GM19035 (cell line): Measurements from ENCODE around the gene WDR41.

Experiments used
- ATAC-seq: cut with Tn5 transposase; IDR thresholded peaks from one replicate; pipeline ENCODE4 v1.9.1; 2021; ENCODE audit not compliant: unreplicated experiment

The WDR41 gene

DNA sequence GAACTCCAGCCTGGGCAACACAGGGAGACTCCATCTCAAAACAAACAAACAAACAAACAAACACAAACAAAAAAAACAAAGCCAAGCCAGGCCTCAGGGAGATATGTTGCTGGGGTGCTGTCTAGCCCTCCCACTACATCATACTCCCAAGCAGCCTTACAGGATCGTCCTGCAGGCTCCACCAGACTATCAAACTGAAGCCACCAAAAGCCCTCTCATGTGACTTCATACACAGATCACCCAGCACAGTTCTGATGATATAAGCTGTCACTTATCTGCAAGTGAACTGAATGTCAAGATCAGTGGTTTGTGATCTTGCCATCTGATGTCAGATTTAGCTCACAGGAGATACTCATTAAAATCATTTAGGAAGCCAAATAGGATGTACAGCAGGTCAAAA, 43.3 kb downstream of the WDR41 start:
- ATAC-seq: no peak

DNA sequence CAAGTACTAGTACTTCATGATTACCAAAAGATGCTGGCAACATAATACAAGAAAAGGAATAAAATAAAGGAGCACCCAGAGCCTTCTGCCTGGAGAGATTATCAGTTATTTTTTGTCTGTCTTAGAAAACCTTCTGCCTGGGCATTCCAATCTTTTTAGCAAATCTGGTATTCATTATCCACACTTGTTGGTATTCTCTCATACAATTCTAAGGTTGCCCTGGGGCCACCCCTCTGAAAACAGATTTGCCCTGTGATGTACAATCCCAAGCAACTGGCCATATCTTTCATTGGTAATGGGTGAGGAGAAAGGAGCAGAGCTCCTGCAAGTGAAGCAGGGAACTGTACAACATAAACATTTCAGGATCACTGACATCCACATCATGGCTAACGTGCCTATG, 47.8 kb downstream of the WDR41 start:
- no peak for ATAC-seq

DNA sequence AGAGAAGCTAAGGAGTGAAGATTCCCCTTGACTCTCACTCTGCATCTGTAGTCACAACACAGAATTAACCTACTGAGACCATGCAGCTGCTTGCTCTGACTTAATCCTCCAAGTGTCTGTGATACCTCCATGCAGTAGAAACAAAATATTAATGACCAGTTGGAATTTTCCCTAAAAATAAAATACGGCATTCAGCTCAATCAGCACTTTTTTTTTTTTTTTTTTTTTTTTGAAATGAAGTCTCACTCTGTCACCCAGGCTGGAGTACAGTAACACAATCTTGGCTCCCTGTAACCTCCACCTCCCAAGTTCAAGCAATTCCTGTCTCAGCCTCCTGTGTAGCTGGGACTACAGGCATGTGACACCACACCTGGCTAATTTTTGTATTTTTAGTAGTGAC, 48.4 kb downstream of the WDR41 start:
- ATAC-seq: no peak

DNA sequence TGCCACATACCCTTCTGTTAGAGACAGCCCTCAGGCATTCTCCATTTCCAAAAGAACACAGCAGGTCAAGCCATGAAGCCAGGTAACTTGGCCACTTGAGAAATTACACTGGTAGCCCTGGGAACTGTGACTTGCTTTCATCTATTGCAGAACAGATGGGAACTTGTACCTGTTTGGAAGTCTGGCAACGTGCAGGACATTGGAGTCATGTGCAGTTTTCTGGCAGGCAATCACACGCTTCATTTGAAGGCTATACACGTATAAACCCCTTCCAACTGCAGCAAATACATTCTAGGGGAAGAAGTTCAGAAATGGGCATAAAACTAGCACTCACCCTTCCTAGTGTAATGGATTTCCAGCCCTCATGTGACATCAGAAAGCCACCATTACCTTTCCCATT, 54.0 kb downstream of the WDR41 start:
- ATAC-seq: no peak

DNA sequence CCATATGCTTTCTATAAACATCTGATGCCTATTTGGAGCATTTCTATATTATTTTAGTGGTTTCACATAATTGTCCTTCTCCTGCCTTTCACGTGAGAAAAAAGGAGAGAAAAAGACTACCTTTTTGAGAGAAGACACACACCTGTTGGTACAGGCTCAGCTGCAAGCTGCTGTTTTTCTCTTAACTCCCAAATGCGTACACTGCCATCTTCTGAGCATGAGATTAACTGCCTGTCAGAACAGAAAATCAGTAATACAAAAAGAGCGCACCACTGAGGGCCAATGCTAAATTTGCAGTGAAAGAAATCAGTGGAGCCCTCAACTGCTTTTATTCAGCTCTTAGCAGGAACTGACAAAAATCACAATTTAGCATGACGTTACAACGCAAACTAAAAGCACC, 54.9 kb downstream of the WDR41 start:
- no peak for ATAC-seq

DNA sequence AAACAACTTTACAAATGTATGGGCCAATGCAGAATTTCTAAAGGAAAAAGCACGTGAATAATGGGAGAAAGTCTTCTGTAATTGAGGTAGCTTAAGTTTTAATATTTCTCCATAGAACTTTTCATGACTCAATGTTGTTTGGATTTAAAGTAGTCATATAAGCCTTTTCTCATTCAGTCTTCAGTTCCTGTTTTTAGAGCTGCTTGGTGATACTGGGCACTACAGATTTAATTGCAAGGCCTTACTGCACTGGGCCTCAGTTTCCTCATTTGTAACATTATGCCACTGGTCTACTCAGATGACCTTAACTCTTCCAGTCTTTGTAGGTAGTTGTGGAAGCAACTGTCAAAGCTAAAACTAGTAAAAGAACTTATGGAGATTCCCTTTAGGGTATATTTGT, 60.4 kb downstream of the WDR41 start:
- no peak for ATAC-seq

DNA sequence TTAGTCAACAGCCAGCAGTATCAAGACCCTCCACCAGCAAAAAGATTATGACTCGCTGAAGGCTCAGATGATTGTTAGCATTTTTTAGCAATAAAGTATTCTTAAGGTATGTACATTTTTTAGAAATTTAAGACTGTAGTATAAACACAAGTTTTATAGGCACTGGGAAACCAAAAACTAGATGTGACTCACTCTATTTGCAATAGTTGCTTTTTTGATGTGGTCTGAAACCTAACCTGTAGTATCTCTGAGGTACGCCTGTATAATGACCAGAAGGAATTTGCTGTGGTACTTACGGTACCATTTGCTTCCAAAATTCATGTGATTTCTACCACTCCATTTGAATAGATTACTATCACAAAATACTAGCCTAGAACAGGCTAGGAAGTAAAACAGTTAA, 60.8 kb downstream of the WDR41 start:
- no peak for ATAC-seq

DNA sequence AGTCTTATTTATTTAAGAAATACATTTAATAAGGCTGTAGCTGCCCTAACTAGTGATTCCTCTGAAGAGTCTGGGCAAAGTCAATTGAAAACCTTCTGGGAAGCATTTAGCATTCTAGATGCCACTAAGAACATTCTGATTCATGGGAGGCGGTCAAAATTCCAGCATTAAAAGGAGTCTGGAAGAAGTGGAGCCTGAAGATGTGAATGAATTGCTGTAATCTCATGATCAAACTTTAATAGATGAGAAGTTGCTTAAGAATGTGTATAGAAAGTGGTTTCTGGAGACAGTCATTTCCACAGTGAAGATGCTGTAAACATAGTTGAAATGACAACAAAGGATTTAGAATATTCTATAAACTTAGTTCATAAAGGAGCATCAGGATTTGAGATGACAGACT, 61.4 kb downstream of the WDR41 start:
- ATAC-seq: no peak

DNA sequence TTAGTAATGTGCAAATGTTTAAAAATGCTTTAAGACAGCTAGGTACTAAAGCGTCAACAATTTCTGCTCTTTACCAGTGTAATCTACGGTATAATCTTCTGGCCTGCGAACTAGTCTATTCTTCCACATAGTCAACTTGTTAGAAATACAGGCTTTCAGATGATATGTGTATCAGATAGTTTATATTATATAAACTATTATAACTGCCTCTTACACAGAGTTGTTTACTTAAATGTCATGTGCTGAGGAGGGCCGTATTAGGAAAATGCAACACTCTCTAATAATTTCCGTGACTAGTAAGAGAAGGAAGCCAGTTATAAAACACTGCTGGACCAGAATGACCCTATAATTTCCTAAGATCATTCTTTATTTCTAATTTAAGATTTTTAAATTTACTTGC, 63.6 kb downstream of the WDR41 start:
- no peak for ATAC-seq

DNA sequence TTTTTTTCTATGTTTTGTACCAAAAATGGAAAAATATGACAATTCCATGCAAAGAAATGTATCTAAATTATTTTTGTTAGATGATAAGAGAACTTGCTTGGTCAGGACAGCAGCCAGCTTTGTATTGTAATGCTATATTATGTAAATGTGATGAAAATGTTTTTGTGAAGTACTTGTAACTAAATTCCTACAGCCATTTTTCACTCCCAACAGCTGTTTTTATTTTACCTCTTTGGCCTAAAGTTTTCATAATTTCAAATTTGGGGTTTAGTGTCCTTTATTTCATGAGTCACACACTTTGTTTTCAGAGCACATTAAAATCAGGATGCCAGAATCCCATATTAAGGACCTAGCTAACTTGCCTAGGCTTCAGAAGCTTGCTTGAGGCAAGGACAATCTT, 64.1 kb downstream of the WDR41 start:
- no peak for ATAC-seq

DNA sequence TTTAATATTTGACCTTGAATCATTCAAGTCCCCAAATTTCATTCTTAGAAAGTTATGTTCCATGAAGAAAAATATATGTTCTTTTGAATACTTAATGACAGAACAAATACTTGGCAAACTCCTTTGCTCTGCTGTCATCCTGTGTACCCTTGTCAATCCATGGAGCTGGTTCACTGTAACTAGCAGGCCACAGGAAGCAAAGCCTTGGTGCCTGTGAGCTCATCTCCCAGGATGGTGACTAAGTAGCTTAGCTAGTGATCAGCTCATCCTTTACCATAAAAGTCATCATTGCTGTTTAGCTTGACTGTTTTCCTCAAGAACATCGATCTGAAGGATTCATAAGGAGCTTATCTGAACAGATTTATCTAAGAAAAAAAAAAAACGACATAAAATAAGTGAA, 65.4 kb downstream of the WDR41 start:
- ATAC-seq: no peak

DNA sequence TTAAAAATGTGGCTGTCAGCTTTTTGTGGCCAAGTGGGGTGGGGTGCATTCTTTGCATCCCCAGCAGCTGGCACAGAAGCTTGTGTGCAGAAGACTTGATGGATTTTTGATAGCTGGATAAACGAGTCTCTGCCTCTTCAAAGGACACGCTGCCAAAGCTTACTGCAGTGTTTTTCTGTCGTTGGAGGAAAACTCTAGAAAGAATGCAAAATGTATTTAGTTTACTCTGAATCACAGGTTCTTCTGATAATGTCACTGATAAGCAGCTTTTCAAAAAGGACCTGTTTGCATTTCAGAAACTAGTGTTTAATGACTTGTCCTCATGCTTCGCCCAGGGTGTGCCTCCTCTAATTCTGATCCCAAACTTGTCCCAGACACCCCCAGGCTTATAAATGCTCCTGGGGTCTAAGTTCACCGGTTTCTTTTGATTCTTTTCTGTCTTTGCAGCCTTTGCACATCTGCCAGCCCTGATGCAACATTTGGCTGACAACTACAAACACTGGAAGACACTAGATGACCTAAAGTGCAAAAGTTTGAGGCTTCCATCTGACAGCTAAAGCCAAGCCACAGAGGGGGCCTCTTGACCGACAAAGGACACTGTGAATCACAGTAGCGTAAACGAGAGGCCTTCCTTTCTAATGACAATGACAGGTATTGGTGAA, 66.0 kb downstream of the WDR41 start:
- no peak for ATAC-seq

DNA sequence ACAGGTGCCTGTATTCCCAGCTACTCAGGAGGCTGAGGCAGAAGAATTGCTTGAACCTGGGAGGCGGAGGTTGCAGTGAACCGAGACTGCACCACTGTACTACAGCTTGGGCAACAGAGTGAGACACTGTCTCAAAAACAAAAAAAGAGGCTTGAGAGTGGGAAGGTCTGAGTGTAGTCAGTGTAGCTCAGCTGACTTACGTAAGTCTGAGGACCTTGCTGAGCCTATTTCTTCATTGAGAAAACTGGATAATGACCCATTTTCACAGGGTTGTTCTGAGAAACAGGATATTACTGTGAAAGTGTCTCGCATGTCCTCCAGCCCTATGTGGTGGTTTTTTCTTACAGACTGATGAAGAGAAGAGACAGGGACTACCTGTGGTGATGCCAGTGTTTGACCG, 66.7 kb downstream of the WDR41 start:
- no peak for ATAC-seq

DNA sequence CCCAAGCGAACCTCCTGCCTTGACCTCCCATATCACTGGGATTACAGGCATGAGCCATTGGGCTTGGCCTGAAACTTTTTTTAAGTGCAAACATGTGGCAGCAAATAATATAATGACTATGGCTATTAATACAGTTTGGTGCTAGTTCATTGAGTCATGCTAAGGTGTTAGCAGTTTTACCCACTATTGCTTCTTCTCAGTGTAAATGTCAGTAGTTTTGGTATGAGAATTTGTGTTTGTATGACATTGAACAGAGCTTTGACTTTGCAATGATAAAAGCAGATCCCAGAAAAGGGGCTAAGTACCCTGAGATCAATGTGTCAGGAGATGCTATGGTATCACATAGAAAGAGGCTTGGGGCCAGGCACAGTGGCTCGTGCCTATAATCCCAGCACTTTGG, 67.2 kb downstream of the WDR41 start:
- no peak for ATAC-seq

DNA sequence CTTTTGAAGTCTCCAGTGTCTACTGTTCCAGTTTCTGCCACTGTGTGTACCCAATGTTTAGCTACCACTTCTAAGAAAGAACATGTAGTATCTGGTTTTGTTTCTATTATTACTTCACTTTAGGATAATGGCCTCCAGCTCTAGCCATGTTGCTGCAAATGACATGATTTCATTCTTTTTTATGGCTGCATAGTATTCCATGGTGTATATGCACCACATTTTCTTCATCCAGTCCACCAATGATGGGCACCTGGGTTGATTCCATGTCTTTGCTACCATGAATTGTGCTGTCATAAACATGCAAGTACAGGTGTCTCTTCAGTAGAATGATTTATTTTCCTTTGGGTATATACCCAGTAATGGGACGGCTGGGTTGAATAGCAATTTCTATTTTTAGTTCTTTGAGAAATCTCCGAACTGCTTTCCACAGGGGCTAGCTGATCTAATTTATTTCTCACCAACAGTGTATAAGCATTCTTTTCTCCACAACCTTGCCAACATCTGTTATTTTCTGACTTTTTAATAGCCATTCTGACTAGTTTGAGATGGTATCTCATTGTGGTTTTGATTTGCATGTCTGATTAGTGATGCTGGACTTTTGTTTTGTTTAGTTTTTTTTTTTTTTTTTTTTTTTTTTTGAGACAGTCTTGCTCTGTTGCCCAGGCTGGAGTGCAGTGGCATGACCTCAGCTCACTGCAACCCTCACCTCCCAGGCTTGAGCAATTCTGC, 68.9 kb downstream of the WDR41 start:
- no peak for ATAC-seq

DNA sequence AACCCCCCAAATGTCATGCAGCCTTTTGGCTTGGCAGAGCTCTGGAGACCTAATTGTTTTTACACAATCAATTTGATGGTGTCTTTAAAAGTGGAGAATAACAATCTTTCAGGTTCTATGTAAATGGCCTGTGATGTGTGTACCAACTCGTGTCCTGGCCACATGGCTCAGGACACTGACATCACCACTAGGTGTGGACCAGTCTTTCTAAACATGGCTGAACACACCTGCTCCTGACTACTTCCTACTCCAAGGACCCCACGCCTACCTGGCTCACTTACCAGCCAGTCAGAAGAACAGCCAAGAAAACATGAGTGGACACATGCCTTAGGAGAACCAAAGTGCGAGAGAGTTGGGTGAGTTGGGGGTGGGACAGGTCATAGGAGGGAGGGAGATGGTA, 71.2 kb downstream of the WDR41 start:
- ATAC-seq: no peak

DNA sequence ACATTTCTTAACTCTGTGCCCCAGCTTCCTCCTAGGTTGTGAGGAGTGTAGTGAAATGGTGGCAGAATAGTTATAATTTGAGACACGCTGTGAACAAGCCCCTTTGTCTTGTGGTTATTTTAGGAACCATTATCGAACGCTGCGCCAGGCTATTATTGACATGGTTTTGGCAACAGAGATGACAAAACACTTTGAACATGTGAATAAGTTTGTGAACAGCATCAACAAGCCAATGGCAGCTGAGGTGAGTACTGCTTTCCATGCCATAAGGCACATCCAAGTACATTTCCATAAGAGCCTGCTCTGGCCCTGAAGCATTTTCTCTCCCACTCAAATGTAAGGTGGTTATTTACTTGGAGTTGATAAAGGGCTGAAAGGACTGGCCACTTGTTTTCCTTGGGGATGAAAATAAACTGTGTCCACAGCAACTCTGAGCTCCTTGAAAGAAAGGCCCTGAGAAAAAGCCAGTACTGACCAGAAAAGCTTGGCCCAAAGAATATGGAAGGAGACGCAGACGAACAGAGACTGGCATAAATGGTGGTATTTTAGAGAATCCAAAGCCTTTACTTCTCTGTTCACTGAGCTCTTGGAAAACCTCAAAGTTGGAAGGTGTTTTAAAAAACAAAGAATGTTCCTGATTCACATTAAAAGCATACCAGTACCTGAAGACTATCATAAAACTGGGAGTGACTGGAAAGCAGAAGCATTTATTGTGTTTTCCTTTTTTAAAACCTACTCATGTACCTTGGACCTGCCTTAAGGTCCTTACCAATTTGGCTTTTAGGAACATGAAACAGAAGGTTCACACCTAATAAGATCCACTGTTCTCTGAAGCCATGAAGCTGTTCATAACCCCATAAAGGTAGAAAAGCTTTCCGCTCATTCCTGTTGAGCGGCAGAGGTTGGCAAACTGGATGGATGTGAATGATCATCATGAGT, 72.2 kb downstream of the WDR41 start:
- no peak for ATAC-seq

DNA sequence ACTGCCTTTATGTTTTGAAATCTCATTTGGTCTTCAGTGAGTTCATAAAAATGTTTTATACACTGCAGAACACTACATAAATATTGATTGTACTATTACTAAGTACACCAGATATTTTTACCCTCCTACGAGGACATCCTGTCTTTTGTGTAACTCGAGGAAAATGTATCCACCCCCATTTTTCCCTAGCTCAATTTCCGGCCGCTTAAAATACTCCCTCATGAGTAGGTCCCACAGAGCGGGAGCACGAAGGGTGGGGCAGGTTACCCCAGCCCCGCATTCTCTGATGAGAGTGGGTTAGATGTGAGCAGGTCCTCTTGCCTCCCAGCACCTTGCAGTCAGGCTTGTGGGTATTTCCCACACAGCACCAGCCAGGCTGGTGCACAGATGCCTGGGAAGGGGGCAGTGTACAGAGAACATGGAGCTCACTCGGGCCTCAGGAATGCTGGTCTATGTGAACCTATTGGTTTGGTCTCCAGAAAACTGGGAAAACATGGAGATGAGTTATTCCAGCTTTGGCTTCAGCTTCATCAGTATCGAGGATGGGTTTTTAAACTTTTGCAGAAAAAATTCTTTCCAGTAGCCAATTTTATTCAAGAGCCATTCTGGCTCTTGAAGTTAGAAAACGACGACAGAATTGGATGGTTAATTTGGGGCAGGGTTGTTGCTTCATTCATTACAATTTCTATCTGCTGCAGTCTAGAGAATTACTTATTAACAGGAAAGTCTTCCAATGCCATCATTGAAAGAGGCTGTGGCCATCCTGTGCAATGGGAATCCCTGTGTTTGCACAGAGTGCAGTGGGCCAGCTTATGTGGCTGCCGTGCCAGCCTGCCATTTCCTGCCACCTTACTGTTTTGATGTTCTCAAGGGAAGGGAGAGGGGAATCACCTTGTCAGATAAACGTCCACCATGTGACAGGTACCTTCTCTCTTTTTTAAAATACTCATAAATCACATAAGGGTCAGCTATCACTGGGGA, 73.2 kb downstream of the WDR41 start:
- no peak for ATAC-seq

DNA sequence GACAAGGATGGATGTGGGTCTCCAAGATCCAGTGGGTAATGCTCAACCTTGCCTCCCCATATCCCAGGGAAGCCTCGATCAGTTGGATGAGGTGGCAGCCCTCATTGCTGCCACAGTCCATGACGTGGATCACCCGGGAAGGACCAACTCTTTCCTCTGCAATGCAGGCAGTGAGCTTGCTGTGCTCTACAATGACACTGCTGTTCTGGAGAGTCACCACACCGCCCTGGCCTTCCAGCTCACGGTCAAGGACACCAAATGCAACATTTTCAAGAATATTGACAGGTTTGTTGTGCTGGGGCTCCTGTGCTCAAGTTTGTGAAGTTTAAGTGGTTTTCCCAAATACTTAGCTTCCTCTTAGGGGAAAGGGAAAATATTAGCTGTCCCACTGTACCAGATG, 74.0 kb downstream of the WDR41 start:
- ATAC-seq: no peak

DNA sequence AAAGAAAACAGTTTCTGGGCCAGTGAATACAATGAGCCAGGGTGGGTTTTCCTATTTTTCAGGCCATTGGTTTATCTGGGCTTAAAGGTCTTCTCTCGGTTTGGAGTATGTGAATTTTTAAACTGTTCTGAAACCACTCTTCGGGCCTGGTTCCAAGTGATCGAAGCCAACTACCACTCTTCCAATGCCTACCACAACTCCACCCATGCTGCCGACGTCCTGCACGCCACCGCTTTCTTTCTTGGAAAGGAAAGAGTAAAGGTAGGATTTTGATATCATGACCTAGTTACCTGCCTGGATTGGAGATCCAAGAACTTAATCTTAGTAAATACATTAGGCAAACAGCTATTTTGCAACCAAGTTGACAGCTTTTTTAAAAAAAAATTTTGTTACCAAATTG, 79.1 kb downstream of the WDR41 start:
- no peak for ATAC-seq
